Osteoblast (primary cell): ENCODE results near the gene TMC3. TPM values are rescaled to one million over a fixed set of nuclear protein-coding genes. Genes with fewer than 3 reads are reported as not detected.

Source experiments
- DNase-seq: peaks from one replicate; pipeline ENCODE4 v3.0.0; 2011; ENCODE audit warnings: low spot score, mixed read lengths; ENCODE audit not compliant: insufficient read length; ENCODE audit errors: missing footprints
- H2AFZ ChIP-seq: 2 replicates; pipeline ENCODE4 v1.6.0; 2011; ENCODE audit warnings: mild to moderate bottlenecking, low read length
- H3K27ac ChIP-seq: 2 replicates; pipeline ENCODE4 v1.5.1; 2011; ENCODE audit warnings: mild to moderate bottlenecking, low read depth, low read length, moderate library complexity
- H3K27me3 ChIP-seq: 2 replicates; pipeline ENCODE4 v1.6.0; 2012; ENCODE audit warnings: mild to moderate bottlenecking, control low read depth, inconsistent platforms, low read length, moderate library complexity; ENCODE audit not compliant: insufficient read depth
- H3K36me3 ChIP-seq: 2 replicates; pipeline ENCODE4 v1.5.1; 2011; ENCODE audit warnings: mild to moderate bottlenecking, low read length, control low read depth, moderate library complexity; ENCODE audit not compliant: insufficient read depth
- H3K4me1 ChIP-seq: 2 replicates; pipeline ENCODE4 v1.5.1; 2011; ENCODE audit warnings: mild to moderate bottlenecking, low read length, control low read depth, moderate library complexity; ENCODE audit not compliant: insufficient read depth
- H3K4me2 ChIP-seq: 2 replicates; pipeline ENCODE4 v1.6.0; 2011; ENCODE audit warnings: mild to moderate bottlenecking, low read length; ENCODE audit not compliant: insufficient read depth
- H3K4me3 ChIP-seq: fragments of 200-600 bp; sonication (generic); 3 replicates; pipeline ENCODE4 v1.5.1; 2012; ENCODE audit warnings: mild to moderate bottlenecking, low read length, inconsistent platforms; ENCODE audit not compliant: insufficient read depth
- H3K79me2 ChIP-seq: 2 replicates; pipeline ENCODE4 v1.6.0; 2012; ENCODE audit warnings: mild to moderate bottlenecking, low read length, control low read depth, inconsistent platforms; ENCODE audit not compliant: insufficient read depth
- H3K9me3 ChIP-seq: 2 replicates; pipeline ENCODE4 v1.5.1; 2011; ENCODE audit warnings: low read depth, low read length, control low read depth
- H4K20me1 ChIP-seq: 2 replicates; pipeline ENCODE4 v1.6.0; 2012; ENCODE audit warnings: mild to moderate bottlenecking, low read length, control low read depth; ENCODE audit not compliant: insufficient read depth
- CTCF ChIP-seq: IDR thresholded peaks from 2 replicates; pipeline ENCODE4 v1.5.1; 2011; ENCODE audit warnings: mild to moderate bottlenecking, low read depth, low read length, moderate library complexity; ENCODE audit errors: extremely low read depth
- total RNA-seq: library from RNA; depleted of rRNA; stranded (reverse); fragments of >200 nt; gene quantifications from 2 replicates; pipeline ENCODE4 v1.2.3, GENCODE V29; 2012

The TMC3 gene
- total RNA-seq, 1 donor = not detected

- no peaks in the 10 kb centered on the region for H3K79me2 ChIP-seq
- H4K20me1 ChIP-seq = no peaks in the 10 kb centered on the region
- no peaks in the 10 kb centered on the region for H3K4me1 ChIP-seq
- H3K9me3 ChIP-seq = no peaks in the 10 kb centered on the region
- TF ChIP-seq CTCF = no peak
- H3K4me3 ChIP-seq = no peak overlapping the region
- H3K27ac ChIP-seq = no peak overlapping the region
- H3K27me3 ChIP-seq = peaks cover 4% of the 10 kb centered on the region
- H2AFZ ChIP-seq = no peak overlapping the region
- DNase-seq = no peak
- H3K36me3 ChIP-seq = no peaks in the 10 kb centered on the region
- no peak overlapping the region for H3K4me2 ChIP-seq
Observed at GRCh38 chr15:81380203-81380602, 6.2 kb upstream of the TMC3 start.

DNA sequence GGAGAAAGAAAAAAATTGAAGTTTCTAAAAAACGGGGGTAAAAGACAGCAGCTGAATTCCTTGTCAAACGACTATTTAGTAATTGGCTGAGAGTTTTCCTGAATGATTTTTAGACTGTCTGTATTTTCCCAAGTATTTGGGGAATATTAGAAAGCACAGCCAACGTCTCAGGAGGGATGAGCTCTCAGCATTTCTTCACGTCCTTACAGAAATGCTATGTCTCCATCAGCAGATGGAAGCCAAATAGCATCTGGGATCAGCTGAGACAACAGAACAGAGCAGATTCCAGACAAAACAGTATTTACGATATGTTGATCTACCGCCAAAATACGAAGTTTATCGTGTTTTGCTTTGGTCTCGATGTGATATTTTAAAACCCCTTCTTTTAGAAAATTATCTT is 5.3 kb upstream of the TMC3 start:
- H3K9me3 ChIP-seq = no peaks in the 10 kb centered on the region
- no peaks in the 10 kb centered on the region for H3K4me1 ChIP-seq
- DNase-seq = no peak
- no peaks in the 10 kb centered on the region for H3K36me3 ChIP-seq
- H3K4me2 ChIP-seq = no peak overlapping the region
- no peak for TF ChIP-seq CTCF
- no peaks in the 10 kb centered on the region for H4K20me1 ChIP-seq
- no peak overlapping the region for H2AFZ ChIP-seq
- no peak overlapping the region for H3K4me3 ChIP-seq
- H3K27ac ChIP-seq = no peak overlapping the region
- H3K79me2 ChIP-seq = no peaks in the 10 kb centered on the region
- peaks cover 4% of the 10 kb centered on the region for H3K27me3 ChIP-seq

DNA sequence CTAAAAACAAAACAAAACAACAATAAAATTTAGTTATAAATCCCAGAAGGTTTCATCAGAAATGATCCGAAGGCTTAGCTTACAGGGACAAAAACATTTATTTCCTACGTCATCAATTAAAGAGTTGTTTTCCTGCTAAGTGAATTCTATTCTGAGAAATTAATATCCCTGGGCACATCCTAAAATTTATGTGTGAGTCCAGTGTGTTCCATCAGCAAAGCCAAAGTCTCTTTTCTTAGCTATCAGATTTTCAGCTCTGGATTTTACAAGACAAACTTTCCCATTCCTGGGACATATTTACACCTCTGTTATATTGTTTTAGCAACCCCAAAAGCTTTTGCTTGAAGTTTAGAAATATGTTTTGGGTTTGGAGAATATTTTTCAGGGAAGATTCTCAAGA is 4.4 kb upstream of the TMC3 start:
- H3K27me3 ChIP-seq = peaks cover 8% of the 10 kb centered on the region

DNA sequence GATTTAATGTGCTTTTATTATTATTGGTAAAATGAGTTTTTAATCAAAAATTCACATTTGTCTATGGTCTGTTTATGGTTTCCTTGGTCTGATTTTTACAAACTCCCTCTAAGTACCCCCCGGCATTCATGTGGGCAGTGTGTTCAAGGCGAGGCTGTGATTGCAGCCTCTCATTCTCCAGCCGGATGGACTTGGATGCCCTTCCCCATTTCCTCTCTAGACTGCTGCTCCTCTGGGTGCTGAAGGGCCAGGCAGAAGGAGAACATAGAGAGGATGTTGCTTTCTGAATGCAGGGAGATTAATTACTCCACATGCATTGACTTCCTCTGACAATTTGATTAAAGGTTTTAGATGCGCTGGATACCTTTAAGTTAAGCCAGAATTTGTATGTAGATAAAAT is 3.9 kb upstream of the TMC3 start:
- Histone ChIP-seq H3K27me3 (peaks cover 8% of the 10 kb centered on the region), H3K4me1 (no peaks in the 10 kb centered on the region), H4K20me1 (no peaks in the 10 kb centered on the region), H3K79me2 (no peaks in the 10 kb centered on the region), H3K36me3 (no peaks in the 10 kb centered on the region), H2AFZ (no peak overlapping the region), H3K9me3 (no peaks in the 10 kb centered on the region), H3K27ac (no peak overlapping the region), H3K4me3 (no peak overlapping the region), H3K4me2 (no peak overlapping the region)
- DNase-seq = no peak
- TF ChIP-seq CTCF = no peak

More for the DNA sequence above, 4.4 kb upstream of the TMC3 start:
- no peak for TF ChIP-seq CTCF
- no peak overlapping the region for H3K4me3 ChIP-seq
- H3K4me2 ChIP-seq = no peak overlapping the region
- no peaks in the 10 kb centered on the region for H3K4me1 ChIP-seq
- no peaks in the 10 kb centered on the region for H3K36me3 ChIP-seq
- H3K79me2 ChIP-seq = no peaks in the 10 kb centered on the region
- DNase-seq = no peak
- no peak overlapping the region for H2AFZ ChIP-seq
- no peak overlapping the region for H3K27ac ChIP-seq
- H3K9me3 ChIP-seq = no peaks in the 10 kb centered on the region
- H4K20me1 ChIP-seq = no peaks in the 10 kb centered on the region
